Activated CD4-positive, alpha-beta T cell treated with anti-CD3 and anti-CD28 coated beads, Interleukin-2, Interleukin-4, amounts not matched to agents 100 ng/mL and 50 ng/mL, durations not matched to agents 16 hours and 8 hours (primary cell): ENCODE results near the gene SRL.
"Not testable (repeated sequence)": the region's sequence is repeated elsewhere in the genome, so short reads cannot be mapped to it uniquely, and the experiment has no call there.

Source experiments
- DNase-seq: peaks from one replicate; pipeline ENCODE4 v3.0.0-alpha.2; 2020; ENCODE audit warnings: low spot score

SRL gene

GRCh38 chr16:4226251-4227039 lies 15.4 kb downstream of the SRL start:
- no peak for DNase-seq

DNA sequence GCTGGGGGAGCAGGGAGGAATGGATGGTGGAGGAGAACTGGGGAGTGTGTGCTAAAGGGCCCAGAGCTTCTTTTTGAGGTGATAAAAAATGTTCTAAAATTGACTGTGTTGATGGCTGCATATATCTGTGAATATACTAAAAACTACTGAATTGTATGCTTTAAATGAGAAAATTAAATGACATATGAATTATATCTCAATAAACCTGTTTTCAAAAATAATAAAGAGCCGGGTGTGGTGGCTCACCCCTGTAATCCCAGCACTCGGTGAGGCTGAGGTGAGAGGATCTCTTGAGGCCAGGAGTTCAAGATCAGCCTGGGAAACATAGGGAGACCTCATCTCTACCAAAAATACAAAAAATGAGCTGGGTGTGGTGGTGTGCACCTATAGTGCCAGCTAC lies 16.8 kb downstream of the SRL start:
- DNase-seq = no peak

- DNase-seq = no peak
These were observed 21.5 kb downstream of the SRL start for GRCh38 chr16:4220358-4220757.

GRCh38 chr16:4218202-4218601 lies 23.7 kb downstream of the SRL start:
- DNase-seq = no peak

DNA sequence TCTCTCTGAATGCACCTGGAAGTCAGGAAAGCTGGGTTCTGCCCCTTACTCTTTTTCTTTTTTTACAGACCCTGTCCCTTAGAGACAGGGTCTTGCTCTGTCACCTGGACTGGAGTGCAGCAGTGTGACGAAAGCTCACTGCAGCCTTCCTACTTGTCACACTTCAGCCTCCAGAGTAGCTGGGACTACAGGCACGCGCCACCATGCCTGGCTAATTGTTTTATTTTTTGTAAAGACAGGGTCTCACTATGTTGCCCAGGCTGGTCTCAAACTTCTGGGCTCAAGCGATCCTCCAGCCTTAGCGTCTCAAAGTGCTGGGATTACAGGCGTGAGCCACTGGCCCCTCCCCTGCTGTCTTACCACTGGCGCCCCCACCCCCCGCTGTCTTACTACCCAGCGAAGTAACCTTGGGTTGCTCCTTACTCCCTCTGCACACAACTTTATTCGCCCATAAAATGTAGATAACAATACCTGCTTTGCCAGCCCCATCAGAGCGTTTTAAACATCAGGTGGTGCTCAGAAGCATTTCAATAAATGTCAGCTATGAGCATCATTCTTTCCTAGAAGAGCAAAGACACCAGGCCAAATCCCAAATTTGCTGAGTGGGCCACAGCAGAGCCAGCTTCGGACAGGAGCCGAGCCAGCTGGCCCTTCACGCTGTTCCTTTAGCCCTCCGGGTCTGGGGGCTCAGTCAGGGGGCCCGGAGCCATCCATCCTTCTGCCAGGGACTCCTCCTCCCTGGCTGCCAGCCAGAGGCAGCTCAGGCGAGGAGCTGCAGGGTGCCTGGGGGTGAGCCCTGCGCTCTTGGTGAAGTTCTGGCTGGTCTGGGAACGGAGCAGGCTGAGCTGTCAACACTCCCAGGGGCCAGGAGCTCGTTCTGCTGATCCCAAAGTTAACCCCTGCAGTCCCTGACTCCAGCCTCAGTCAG lies 24.4 kb downstream of the SRL start:
- no peak for DNase-seq

DNA sequence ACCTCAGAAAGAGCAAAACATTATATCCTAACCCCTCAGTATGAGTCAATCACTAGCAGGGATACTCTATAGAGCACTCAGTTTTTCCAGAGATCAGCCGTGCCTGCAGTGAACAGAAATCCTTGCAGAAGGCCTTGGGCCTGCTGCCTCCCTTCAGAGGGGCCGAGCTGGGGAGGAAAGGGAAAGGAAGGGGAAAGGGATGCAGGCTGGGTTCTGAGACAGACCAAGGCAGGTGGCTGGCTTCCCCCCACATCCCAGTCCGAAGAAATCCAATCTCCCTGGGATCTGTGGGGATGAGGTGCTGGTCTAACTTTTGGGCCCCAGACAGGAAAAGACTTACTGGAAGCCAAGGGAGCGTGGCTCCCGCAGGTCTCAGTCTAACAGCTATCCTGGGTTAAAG lies 25.3 kb downstream of the SRL start:
- no peak for DNase-seq

GRCh38 chr16:4215106-4215505 lies 26.8 kb downstream of the SRL start:
- no peak for DNase-seq

GRCh38 chr16:4214215-4214621 lies 27.7 kb downstream of the SRL start:
- DNase-seq = no peak

DNA sequence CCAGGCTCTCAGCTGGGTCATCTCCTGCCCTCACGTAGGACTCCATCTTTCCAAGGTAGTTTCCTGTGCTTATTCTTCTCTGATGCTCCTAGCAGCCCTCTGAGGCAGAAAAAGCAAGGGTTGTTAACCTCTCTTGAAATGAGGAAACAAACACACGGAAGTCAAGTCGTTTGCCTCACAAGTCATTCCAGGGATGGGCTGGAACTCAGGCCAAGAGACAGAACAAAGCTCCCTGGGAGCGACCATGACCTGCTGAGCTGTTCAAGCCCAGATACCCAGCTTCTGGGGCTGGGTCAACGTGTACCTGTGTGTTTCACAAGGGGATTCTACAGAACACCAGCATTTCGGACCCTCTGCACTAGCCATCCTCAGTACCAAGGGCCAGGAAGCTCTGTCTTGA lies 28.1 kb downstream of the SRL start:
- DNase-seq = no peak

- DNase-seq = no peak
These were observed 29.0 kb downstream of the SRL start for GRCh38 chr16:4212934-4213296.

DNA sequence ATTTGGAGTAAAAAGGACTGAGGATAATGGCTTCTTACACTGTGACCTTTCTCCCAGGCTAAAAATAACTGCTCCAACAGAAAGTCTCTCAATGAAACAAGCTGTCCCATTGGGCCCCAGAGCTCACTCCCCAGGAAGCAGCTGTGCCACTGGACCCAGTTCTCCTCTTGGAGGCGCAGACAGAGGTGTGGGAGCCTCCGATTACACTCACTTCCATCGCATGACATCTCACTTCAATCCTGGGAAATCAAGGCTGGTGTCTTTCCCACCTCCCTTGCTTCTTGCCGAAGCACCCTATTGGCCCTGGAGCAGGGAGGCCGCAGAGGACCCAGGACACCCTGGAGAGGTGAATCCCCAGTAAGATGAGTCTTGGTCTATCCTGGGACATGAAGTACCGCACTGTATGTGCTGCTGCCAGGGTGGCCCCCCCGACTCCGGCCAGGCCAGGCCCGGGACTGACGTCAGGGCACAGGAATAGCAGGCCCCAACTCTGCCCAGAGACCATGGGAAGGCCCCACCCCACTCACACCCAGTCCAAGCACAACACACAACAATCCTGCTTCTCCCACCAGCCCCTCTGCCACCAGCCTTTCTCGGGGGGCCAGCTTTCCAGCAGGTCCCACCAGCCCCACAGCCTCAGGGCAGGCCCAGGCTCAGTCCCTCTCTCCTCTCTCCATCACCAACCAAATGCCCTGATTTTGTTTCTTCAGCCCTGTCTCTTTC lies 29.5 kb downstream of the SRL start:
- no peak for DNase-seq

DNA sequence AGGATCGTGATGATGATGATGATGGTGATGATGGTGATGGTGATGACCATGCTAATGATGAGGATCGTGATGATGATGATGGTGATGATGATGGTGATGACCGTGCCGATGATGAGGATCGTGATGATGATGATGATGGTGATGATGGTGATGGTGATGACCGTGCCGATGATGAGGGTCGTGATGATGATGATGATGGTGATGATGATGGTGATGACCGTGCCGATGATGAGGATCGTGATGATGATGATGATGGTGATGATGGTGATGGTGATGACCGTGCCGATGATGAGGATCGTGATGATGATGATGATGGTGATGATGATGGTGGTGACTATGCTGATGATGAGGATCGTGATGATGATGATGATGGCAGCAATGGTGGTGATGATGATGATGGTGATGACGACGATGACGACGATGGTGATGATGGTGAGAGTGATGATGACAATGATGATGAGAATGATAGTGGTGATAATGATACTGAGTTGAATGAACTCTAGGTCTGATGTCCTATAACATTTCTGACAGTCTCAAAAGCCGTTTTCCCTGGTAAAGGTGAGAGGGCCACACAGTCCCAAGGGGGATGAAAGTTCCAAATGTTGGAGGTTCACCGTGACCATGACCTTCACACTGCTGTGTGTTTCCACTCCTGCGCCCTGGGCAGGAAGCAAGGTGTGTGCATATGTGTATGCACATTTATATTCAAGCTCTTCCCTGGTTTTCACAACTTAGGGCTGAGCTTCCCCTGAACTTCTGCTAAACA lies 30.3 kb downstream of the SRL start:
- DNase-seq = not testable (repeated sequence)

GRCh38 chr16:4209666-4210065 lies 32.2 kb downstream of the SRL start:
- DNase-seq = no peak

DNA sequence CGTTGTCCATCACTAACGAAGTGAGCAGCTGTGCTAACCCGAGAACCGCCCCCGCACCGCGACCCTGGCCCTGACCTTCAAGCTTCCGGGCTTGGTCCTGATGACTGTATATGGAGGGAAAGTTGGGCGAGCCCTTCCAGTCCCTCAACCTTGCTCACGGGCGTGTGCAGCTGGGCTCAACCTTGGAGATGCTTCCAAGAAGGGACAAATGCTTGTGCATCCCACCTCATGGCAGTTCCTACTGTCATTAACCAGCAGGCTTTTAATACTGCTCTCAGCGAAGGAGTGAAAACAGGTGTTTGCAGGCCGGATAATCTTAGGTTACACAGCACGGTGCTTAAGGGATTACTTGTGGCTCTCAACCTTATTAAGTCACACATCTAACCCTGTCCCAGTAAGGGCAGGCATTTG lies 33.5 kb downstream of the SRL start:
- DNase-seq = no peak

- no peak for DNase-seq
These were observed 34.1 kb downstream of the SRL start for GRCh38 chr16:4207683-4208340.

DNA sequence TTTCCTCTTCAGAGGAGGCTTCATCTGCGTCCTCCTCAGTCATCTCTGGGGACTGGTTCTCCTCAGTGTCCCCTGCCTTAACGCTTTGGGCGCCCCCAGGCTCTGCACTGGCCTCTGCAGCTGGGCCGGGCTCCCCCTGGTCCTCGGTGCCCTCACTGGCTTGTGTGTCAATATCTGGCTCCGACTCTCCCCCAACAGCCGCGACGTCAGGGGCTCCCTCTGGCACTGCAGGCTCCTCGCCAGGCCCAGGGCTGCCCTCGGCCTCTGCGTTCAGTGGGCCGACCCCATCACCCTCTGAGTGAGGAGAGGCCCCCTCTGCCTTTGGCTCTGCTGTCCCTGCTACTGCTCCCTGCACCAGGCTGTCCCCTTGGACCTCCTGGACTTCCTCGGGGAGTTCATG lies 34.7 kb downstream of the SRL start:
- DNase-seq = no peak

GRCh38 chr16:4206680-4207079 lies 35.2 kb downstream of the SRL start:
- no peak for DNase-seq

DNA sequence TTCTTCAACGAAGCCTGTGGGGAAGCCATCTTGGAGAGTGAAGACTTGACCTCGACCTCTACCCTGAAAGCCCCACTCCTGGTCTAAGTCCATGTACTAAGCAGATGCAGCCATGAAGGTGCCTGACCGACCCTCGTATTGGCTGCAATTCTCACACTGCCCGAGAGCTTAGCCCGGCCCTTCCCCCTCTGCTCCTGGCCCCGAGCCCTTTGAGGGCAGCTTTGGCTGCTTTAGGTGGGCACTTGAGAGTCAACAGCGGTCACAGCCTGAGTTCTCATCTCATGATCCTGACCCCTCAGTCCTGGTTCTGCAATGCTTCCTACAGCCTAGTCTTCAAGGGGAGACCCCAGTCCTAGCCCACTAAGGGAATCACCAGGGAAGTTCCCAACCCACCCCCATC lies 35.9 kb downstream of the SRL start:
- DNase-seq = no peak

- DNase-seq = no peak
These were observed 37.4 kb downstream of the SRL start for GRCh38 chr16:4204521-4204920.

- DNase-seq = no peak
These were observed 38.1 kb downstream of the SRL start for GRCh38 chr16:4203748-4204147.

- DNase-seq = no peak
These were observed 39.1 kb downstream of the SRL start for GRCh38 chr16:4202615-4203345.
